DND-41 (cell line): ENCODE measurements around the gene SLC44A3.

Experiments used
- CTCF ChIP-seq: IDR thresholded peaks from 2 replicates; pipeline ENCODE4 v1.5.1; 2012; ENCODE audit warnings: borderline replicate concordance, low read length, moderate library complexity, mild to moderate bottlenecking; ENCODE audit not compliant: poor library complexity, severe bottlenecking; ENCODE audit errors: extremely low read depth
- EZH2 ChIP-seq: IDR thresholded peaks from 3 replicates; pipeline ENCODE4 v1.6.1; 2012; ENCODE audit warnings: borderline replicate concordance, low read depth, mild to moderate bottlenecking, moderate library complexity, low read length, inconsistent platforms; ENCODE audit not compliant: severe bottlenecking

GRCh38 chr1:94863297-94863911 lies 43.2 kb downstream of the SLC44A3 start:
- TF ChIP-seq CTCF, result no peak
- TF ChIP-seq EZH2, result no peak
